Adrenal gland (tissue), 12 donors: ENCODE measurements around the gene BEST1. TPM values are rescaled to one million over a fixed set of nuclear protein-coding genes. Genes with fewer than 3 reads are reported as not detected.
A peak's percentile ranks its signal among the peaks of the same experiment; 100 is the strongest.
"Not testable (repeated sequence)": the region's sequence is repeated elsewhere in the genome, so short reads cannot be mapped to it uniquely, and the experiment has no call there.

ENCODE experiments used
- DNase-seq, 7 donors: peaks; one replicate each; pipeline ENCODE4 v3.0.0-alpha.2; 2019 to 2020
- H3K27ac ChIP-seq, 5 donors: fragments of 200-600 bp; sonication (generic) in 4 of 5; 1 replicate in 3 of 5; 2 replicates in 2 of 5; pipeline versions ENCODE4 v1.5.1 to v1.8.0; 2016 to 2020; ENCODE audit warnings: mild to moderate bottlenecking in 1 of 5
- H3K27me3 ChIP-seq: fragments of 200-600 bp; 2 replicates; pipeline ENCODE4 v1.8.0; 2021
- H3K36me3 ChIP-seq, 2 donors: fragments of 200-600 bp; replicated peaks in 1 of 2; 1 replicate in 1 of 2; 2 replicates in 1 of 2; pipeline versions ENCODE4 v1.5.1 to v1.8.0; 2018 to 2022
- H3K4me1 ChIP-seq, 2 donors: fragments of 200-600 bp; replicated peaks in 1 of 2; 1 replicate in 1 of 2; 2 replicates in 1 of 2; pipeline versions ENCODE4 v1.5.1 to v1.8.0; 2018 to 2021
- H3K4me3 ChIP-seq, 4 donors: fragments of 200-600 bp; sonication (generic) in 3 of 4; one replicate each; pipeline ENCODE4 v1.5.1; 2016 to 2018
- H3K9me3 ChIP-seq, 3 donors: fragments of 200-600 bp; sonication (generic) in 1 of 3; replicated peaks in 1 of 3; 1 replicate in 2 of 3; 2 replicates in 1 of 3; pipeline versions ENCODE4 v1.5.1 to v1.8.0; 2016 to 2021
- POLR2A ChIP-seq, 2 donors: fragments of 450-650 bp; IDR thresholded peaks; one replicate each; pipeline ENCODE4 v1.6.1; 2017; ENCODE audit warnings: antibody characterized with exemption in 2 of 2, mild to moderate bottlenecking in 2 of 2, moderate library complexity in 1 of 2
- WGBS, 4 donors: extraction: QIAGEN DNeasy Blood & Tissue Kit in 2 of 4; methylation state at CpG; one replicate each; pipeline versions ENCODE4 v1.1.5 to v1.1.7; 2013 to 2017; 5-methylcytosine and 5-hydroxymethylcytosine counted together
- intact Hi-C, 2 donors: fragments of 100-400 bp; cut with DNase I; formaldehyde crosslinking; loops; one replicate each; pipeline versions ENCODE4 v1.14.1 to v1.15.0; 2022 to 2023
- polyA plus RNA-seq, 3 donors: library from polyadenylated mRNA; stranded (reverse); fragments of 200-250 nt in 2 of 3; fragments of 350-450 nt in 1 of 3; fragmentation: Illumina TruSeq in 1 of 3; extraction: RNeasy Lipid Tissue Mini Kit (QIAGEN cat#74804) in 1 of 3; gene quantifications; one replicate each; pipeline ENCODE4 v1.2.3, GENCODE V29; 2013 to 2014
- total RNA-seq, 9 donors: library from RNA; depleted of rRNA in 4 of 9; stranded (reverse); fragments of >200 nt in 4 of 9; fragments of 120-200 nt in 1 of 9; fragmentation: NEBNext Ultra II Directional in 1 of 9; extraction: Animal tissue kit (Norgen Biotek cat#: 25700) in 1 of 9; gene quantifications; one replicate each; pipeline versions ENCODE4 v1.1.0 to v1.2.4, GENCODE V29; 2013 to 2023
- TF ChIP-seq, protein P1 (sequence below), 6 experiments: fragments of 450-650 bp in 4 of 6; fragments of 200-600 bp in 2 of 6; sonication (generic) in 1 of 6; IDR thresholded peaks; 1 replicate in 5 of 6; 2 replicates in 1 of 6; pipeline versions ENCODE4 v1.5.1 to v1.8.0; 2016 to 2021; ENCODE audit warnings: antibody characterized with exemption in 6 of 6, mild to moderate bottlenecking in 2 of 6, moderate library complexity in 1 of 6
- donor health status: healthy with polysubstance abuse.
- donor health status: Bipolar disorder and iron deficiency.
- donor health status: DM: yes; HTN: yes; CAD: no.
- donor health status: DM: no; HTN: no; CAD: no.
- donor health status: DM: no; HTN: no; CAD: no.
- donor health status: DM: yes; HTN: yes; CAD: no.

Gene BEST1
- total and polyA plus RNA-seq, 12 donors = 0.44 to 6.8 (median 3.9) TPM

DNA sequence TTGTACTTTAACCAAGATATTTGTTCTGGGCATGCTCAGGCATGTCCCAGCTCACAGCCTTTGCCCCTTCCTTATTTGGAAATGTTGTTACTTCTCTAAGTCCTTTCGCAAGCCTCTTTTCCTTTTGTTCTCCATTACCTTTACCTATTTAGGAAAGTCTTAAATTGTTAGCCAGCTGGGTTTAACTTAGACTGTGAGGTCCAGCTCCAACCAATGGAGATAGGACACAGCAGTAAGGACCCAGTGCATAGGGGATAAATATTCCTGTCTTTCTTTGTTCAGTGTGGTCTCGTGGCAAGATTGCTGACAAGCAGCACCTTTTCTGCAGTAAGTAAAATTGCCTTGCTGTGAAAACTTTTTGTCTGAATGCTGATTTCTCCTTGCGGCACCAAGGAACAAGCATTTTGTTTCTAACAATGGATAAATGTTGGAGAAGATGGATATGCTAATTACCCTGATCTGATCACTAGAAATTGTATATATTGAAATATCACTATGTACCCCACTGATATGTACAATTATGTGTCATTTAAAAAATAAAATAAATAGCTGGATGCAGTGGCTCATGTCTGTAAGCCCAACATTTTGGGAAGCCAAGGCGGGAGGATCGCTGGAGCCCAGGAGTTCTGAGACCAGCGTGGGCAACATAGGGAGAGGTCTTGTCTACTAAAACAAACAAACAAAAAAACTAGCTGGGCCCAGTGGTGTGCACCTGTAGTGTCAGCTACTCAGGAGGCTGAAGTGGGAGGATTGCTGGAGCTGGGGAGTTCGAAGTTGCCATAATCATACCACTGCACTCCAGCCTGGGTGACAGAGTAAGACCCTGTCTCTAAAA lies 49.2 kb downstream of the BEST1 start:
- H3K27me3 ChIP-seq = no peaks in the 10 kb centered on the region
- TF ChIP-seq, protein P1, sequence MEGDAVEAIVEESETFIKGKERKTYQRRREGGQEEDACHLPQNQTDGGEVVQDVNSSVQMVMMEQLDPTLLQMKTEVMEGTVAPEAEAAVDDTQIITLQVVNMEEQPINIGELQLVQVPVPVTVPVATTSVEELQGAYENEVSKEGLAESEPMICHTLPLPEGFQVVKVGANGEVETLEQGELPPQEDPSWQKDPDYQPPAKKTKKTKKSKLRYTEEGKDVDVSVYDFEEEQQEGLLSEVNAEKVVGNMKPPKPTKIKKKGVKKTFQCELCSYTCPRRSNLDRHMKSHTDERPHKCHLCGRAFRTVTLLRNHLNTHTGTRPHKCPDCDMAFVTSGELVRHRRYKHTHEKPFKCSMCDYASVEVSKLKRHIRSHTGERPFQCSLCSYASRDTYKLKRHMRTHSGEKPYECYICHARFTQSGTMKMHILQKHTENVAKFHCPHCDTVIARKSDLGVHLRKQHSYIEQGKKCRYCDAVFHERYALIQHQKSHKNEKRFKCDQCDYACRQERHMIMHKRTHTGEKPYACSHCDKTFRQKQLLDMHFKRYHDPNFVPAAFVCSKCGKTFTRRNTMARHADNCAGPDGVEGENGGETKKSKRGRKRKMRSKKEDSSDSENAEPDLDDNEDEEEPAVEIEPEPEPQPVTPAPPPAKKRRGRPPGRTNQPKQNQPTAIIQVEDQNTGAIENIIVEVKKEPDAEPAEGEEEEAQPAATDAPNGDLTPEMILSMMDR (IDR thresholded peaks at IDR 0.05) = no peak
- TF ChIP-seq POLR2A (IDR thresholded peaks at IDR 0.05) = no peak
- no peak for DNase-seq
- no peaks in the 10 kb centered on the region for H3K9me3 ChIP-seq
- H3K27ac ChIP-seq = no peak overlapping the region
- intact Hi-C loops = no loop called here
- no peak overlapping the region for H3K4me3 ChIP-seq
- H3K4me1 ChIP-seq = peaks cover 7 to 16% of the 10 kb centered on the region in 2 donors
- H3K36me3 ChIP-seq = no peaks in the 10 kb centered on the region
- WGBS, 4 donors = 94 to 100% (median 98%) methylated on average over 7 of the region's 7 CpGs

DNA sequence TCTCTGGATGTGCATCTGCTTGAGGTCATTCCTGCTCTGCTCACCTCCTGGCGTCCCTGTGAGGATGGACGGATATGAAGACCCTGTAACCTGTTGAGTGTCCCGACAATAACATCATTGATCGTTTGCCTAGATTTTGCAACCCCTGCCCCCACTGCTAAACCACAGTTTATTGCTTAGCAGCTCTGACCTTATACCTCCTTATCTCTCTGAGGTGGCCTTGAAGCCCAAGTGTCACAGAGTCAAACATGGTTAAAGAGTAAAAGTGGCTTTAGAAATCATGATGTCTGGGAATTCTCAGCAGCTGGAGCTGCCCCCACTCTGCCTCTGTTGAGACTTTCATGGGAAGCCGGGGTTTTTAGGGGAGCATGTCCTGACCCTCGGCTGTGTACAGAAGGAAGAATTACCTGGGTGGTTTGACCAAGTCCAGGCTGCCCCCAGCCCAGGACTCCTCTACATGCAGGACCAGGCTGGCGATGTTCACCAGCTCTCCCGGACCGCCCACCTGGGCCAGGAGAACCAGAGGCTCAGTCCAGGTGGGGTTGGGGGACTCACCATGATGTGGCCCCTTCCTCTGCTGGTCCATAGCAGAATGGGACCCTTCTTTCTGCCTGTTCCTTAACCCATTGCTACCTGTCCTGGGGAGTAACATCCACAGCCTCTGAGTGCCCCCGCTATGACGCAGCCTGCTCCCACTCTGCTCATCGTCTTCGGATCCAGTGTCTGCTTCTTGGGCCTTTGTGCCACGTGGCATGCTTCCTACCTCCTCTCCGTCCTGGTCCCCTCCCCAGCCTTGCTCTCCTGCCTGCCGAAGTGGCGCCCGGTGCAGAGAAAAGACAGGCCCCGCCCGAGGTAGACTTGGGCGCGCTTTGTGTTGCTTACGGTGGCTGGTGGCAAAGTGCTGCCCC lies 50.6 kb downstream of the BEST1 start:
- Histone ChIP-seq H3K4me1 (peaks cover 7 to 16% of the 10 kb centered on the region in 2 donors), H3K4me3 (no peak overlapping the region), H3K27ac (no peak overlapping the region), H3K27me3 (no peaks in the 10 kb centered on the region), H3K9me3 (no peaks in the 10 kb centered on the region), H3K36me3 (no peaks in the 10 kb centered on the region)
- WGBS, 4 donors = 82 to 87% (median 85%) methylated on average over 12 to 23 of the region's 23 CpGs
- DNase-seq = peak in 2 of 7 donors; percentile 31 to 39
- intact Hi-C loops = no loop called here
- no peak for TF ChIP-seq POLR2A (IDR thresholded peaks at IDR 0.05)
- TF ChIP-seq, protein P1 (IDR thresholded peaks at IDR 0.05) = no peak

DNA sequence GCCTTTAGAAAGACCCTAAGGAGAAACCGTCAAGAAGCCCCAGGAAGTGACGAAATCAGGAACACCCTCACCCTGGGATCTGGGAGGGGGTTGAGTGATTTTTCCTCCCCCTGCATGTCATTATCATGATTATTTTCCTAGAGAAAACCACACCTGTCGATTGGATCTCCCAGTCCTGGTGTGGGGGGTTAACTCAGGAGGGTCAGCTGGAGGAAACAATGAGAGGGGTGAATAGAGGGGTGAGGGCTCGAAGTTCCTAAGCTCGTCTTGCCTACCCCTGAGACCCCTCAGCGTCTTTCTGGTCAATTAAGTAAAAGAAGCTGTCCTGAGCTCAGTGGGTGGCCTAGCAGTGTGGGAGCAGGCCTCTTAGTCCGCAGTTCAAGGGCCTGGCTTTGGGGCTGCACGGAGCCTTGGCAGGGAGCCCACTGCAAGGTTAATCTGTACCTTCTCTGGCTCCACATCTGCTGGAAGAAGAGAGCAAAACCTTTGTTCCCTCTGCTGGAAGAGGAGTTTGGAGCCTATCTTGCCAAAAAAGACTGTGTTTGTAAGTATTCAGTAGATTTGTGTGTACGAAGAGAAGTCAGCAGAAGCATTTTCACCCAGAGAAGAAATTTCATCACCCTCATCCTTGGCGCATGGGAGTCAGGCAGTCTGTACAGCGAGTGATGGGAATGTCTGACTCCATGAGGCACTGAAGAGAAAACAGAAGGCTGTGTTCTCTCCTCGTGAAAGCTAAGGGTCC lies 51.5 kb downstream of the BEST1 start:
- Histone ChIP-seq H3K4me3 (no peak overlapping the region), H3K36me3 (no peaks in the 10 kb centered on the region), H3K27ac (peak overlapping the region in 2 of 5 donors; percentile 16 to 19), H3K27me3 (no peaks in the 10 kb centered on the region), H3K4me1 (peaks cover 7 to 16% of the 10 kb centered on the region in 2 donors), H3K9me3 (no peaks in the 10 kb centered on the region)
- intact Hi-C loops = no loop called here
- DNase-seq = peak in 2 of 7 donors; percentile 31 to 48
- no peak for TF ChIP-seq POLR2A (IDR thresholded peaks at IDR 0.05)
- TF ChIP-seq, protein P1 (IDR thresholded peaks at IDR 0.05) = no peak
- WGBS, 4 donors = 61 to 72% (median 71%) methylated on average over 10 to 12 of the region's 12 CpGs

DNA sequence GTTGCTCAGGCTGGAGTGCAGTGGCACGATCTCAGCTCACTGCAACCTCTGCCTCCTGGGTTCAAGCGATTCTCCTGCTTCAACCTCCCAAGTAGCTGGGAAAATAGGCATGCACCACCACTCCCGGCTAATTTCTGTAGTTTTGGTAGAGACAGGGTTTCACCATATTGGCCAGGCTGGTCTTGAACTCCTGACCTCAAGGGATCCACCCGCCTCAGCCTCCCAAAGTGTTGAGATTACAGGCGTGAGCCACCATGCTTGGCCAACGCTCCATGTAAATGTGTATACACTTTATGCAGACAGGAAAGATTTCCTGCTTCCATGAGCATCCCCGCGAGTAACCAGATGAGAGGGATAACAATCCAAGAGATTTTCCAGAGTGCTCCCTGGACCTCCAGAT lies 52.1 kb downstream of the BEST1 start:
- H3K36me3 ChIP-seq, DNase-seq, H3K27me3 ChIP-seq, H3K9me3 ChIP-seq, H3K4me3 ChIP-seq, intact Hi-C loops: not testable (repeated sequence)
- H3K4me1 ChIP-seq = peaks cover 7 to 16% of the 10 kb centered on the region in 2 donors
- peak overlapping the region in 1 of 5 donors; percentile 16 for H3K27ac ChIP-seq
- WGBS, 4 donors = 92 to 96% (median 95%) methylated on average over 8 of the region's 8 CpGs
